GM19395 (cell line): ENCODE measurements around the gene RHBDF2.

Source experiments
- ATAC-seq: cut with Tn5 transposase; IDR thresholded peaks from one replicate; pipeline ENCODE4 v1.9.1; 2021; ENCODE audit warnings: mild to moderate bottlenecking, moderate library complexity; ENCODE audit not compliant: unreplicated experiment

Gene RHBDF2

GRCh38 chr17:76467366-76467765 lies 33.9 kb downstream of the RHBDF2 start, which contains the start of gene AANAT:
Gene AANAT, plus strand, starts transcription at chr17:76467603. Its CDS starts 1,144 bp downstream, at chr17:76468747.
- no peak for ATAC-seq

GRCh38 chr17:76466775-76467130 lies 34.5 kb downstream of the RHBDF2 start:
- no peak for ATAC-seq

GRCh38 chr17:76462556-76463290 lies 38.5 kb downstream of the RHBDF2 start:
- no peak for ATAC-seq

GRCh38 chr17:76461765-76462555 lies 39.3 kb downstream of the RHBDF2 start:
- no peak for ATAC-seq

- no peak for ATAC-seq
Measured at GRCh38 chr17:76459674-76460073, 41.5 kb downstream of the RHBDF2 start.

GRCh38 chr17:76458580-76459490 lies 42.4 kb downstream of the RHBDF2 start:
- no peak for ATAC-seq

- ATAC-seq: no peak
Measured at GRCh38 chr17:76453431-76453743, 47.8 kb downstream of the RHBDF2 start.

GRCh38 chr17:76452660-76453430 lies 48.4 kb downstream of the RHBDF2 start, which contains the start of gene UBE2O:
Gene UBE2O, minus strand, starts transcription at chr17:76453152. Its CDS starts 11 bp downstream, at chr17:76453141.
- ATAC-seq: peak; percentile 75

GRCh38 chr17:76452127-76452659 lies 49.0 kb downstream of the RHBDF2 start:
- ATAC-seq: peak; percentile 6

GRCh38 chr17:76451506-76451905 lies 49.7 kb downstream of the RHBDF2 start:
- ATAC-seq: no peak

GRCh38 chr17:76449126-76449525 lies 52.1 kb downstream of the RHBDF2 start:
- no peak for ATAC-seq

GRCh38 chr17:76447931-76448652 lies 53.1 kb downstream of the RHBDF2 start:
- no peak for ATAC-seq

- no peak for ATAC-seq
Measured at GRCh38 chr17:76446449-76447231, 54.6 kb downstream of the RHBDF2 start.

- no peak for ATAC-seq
Measured at GRCh38 chr17:76445697-76446448, 55.4 kb downstream of the RHBDF2 start.

- ATAC-seq: no peak
Measured at GRCh38 chr17:76444518-76445311, 56.5 kb downstream of the RHBDF2 start.

- no peak for ATAC-seq
Measured at GRCh38 chr17:76442341-76443338, 58.6 kb downstream of the RHBDF2 start.
